Hepatocyte (in vitro differentiated cells): ENCODE measurements around the gene CUL5. TPM values are rescaled to one million over a fixed set of nuclear protein-coding genes. Genes with fewer than 3 reads are reported as not detected.

Experiments
- DNase-seq: peaks from one replicate; pipeline ENCODE4 v3.0.0-alpha.2; 2016; ENCODE audit warnings: low spot score
- H2AFZ ChIP-seq: fragments of 200-600 bp; sonication (generic); 2 replicates; pipeline ENCODE4 v1.6.0; 2016; ENCODE audit warnings: antibody characterized with exemption, mild to moderate bottlenecking
- H3K27ac ChIP-seq: fragments of 200-600 bp; sonication (generic); 2 replicates; pipeline ENCODE4 v1.5.1; 2016; ENCODE audit warnings: mild to moderate bottlenecking
- H3K27me3 ChIP-seq: fragments of 200-600 bp; sonication (generic); 2 replicates; pipeline ENCODE4 v1.6.1; 2016
- H3K36me3 ChIP-seq: fragments of 200-600 bp; sonication (generic); replicated peaks from 2 replicates; pipeline ENCODE4 v1.5.1; 2016; ENCODE audit warnings: low read depth; ENCODE audit not compliant: insufficient read depth
- H3K4me1 ChIP-seq: fragments of 200-600 bp; sonication (generic); 2 replicates; pipeline ENCODE4 v1.5.1; 2016; ENCODE audit warnings: mild to moderate bottlenecking, moderate library complexity; ENCODE audit not compliant: insufficient read depth
- H3K4me2 ChIP-seq: fragments of 200-600 bp; sonication (generic); 2 replicates; pipeline ENCODE4 v1.6.0; 2016
- H3K4me3 ChIP-seq: fragments of 200-600 bp; sonication (generic); 2 replicates; pipeline ENCODE4 v1.5.1; 2016; ENCODE audit warnings: mild to moderate bottlenecking
- H3K79me2 ChIP-seq: fragments of 200-600 bp; sonication (generic); 2 replicates; pipeline ENCODE4 v1.6.0; 2017; ENCODE audit warnings: mild to moderate bottlenecking
- H3K9me2 ChIP-seq: fragments of 200-600 bp; sonication (generic); replicated peaks from 2 replicates; pipeline ENCODE4 v1.6.0; 2017; ENCODE audit warnings: mild to moderate bottlenecking; ENCODE audit not compliant: insufficient read depth
- H3K9me3 ChIP-seq: fragments of 200-600 bp; sonication (generic); 2 replicates; pipeline ENCODE4 v1.5.1; 2016; ENCODE audit warnings: low read depth, mild to moderate bottlenecking
- H4K20me1 ChIP-seq: fragments of 200-600 bp; sonication (generic); 2 replicates; pipeline ENCODE4 v1.6.0; 2016; ENCODE audit warnings: mild to moderate bottlenecking; ENCODE audit not compliant: insufficient read depth, poor library complexity, severe bottlenecking
- CTCF ChIP-seq: fragments of 200-600 bp; sonication (generic); IDR thresholded peaks from 2 replicates; pipeline ENCODE4 v1.5.1; 2016; ENCODE audit warnings: antibody characterized with exemption, mild to moderate bottlenecking; ENCODE audit not compliant: poor library complexity
- EZH2 ChIP-seq: fragments of 200-600 bp; sonication (generic); IDR thresholded peaks from 2 replicates; pipeline ENCODE4 v1.6.1; 2016; ENCODE audit warnings: antibody characterized with exemption, mild to moderate bottlenecking, borderline replicate concordance
- EZH2phosphoT487 ChIP-seq: fragments of 200-600 bp; sonication (generic); IDR thresholded peaks from one replicate; pipeline ENCODE4 v1.6.1; 2018; ENCODE audit warnings: antibody characterized with exemption, mild to moderate bottlenecking, low read depth, moderate library complexity; ENCODE audit not compliant: unreplicated experiment, severe bottlenecking
- WGBS: methylation state at CpG from one replicate; pipeline ENCODE4 v1.1.6; 2016; ENCODE audit warnings: low lambda C conversion rate; ENCODE audit errors: missing lambda C conversion rate; 5-methylcytosine and 5-hydroxymethylcytosine counted together
- polyA plus RNA-seq: library from polyadenylated mRNA; unstranded; fragments of >200 nt; fragmentation: Nextera tagmentation; extraction: Ambion mirVana; gene quantifications from 2 replicates; pipeline ENCODE4 v1.2.1, GENCODE V29; 2016
- total RNA-seq: library from RNA; depleted of rRNA; stranded (reverse); fragments of >200 nt; gene quantifications from 2 replicates; pipeline ENCODE4 v1.2.3, GENCODE V29; 2014

Gene CUL5
- total and polyA plus RNA-seq, 2 experiments from 2014 or later = 23.2 to 27.6 TPM

- no peak for TF ChIP-seq CTCF
- no peak for TF ChIP-seq EZH2phosphoT487
- TF ChIP-seq EZH2 = no peak
- Histone ChIP-seq H3K4me2 (no peak overlapping the region), H4K20me1 (no peaks in the 10 kb centered on the region), H3K27ac (no peak overlapping the region), H3K4me3 (no peak overlapping the region), H3K27me3 (no peaks in the 10 kb centered on the region), H3K36me3 (no peaks in the 10 kb centered on the region), H3K79me2 (no peaks in the 10 kb centered on the region), H2AFZ (no peak overlapping the region), H3K9me3 (no peaks in the 10 kb centered on the region), H3K9me2 (no peaks in the 10 kb centered on the region), H3K4me1 (no peaks in the 10 kb centered on the region)
- WGBS = 72% methylated on average over 8 of the region's 8 CpGs
- DNase-seq = no peak
Measured at GRCh38 chr11:107963091-107963490, 45.6 kb upstream of the CUL5 start.

- Histone ChIP-seq H3K4me2 (no peak overlapping the region), H3K36me3 (no peaks in the 10 kb centered on the region), H3K27ac (no peak overlapping the region), H3K9me2 (no peaks in the 10 kb centered on the region), H2AFZ (no peak overlapping the region), H3K4me3 (no peak overlapping the region), H3K79me2 (no peaks in the 10 kb centered on the region), H3K9me3 (no peaks in the 10 kb centered on the region), H3K27me3 (no peaks in the 10 kb centered on the region), H4K20me1 (no peaks in the 10 kb centered on the region), H3K4me1 (no peaks in the 10 kb centered on the region)
- no peak for DNase-seq
- TF ChIP-seq CTCF (no peak), EZH2 (no peak), EZH2phosphoT487 (no peak)
Measured at GRCh38 chr11:107969219-107969618, 39.5 kb upstream of the CUL5 start.

GRCh38 chr11:107970049-107970448 is 38.6 kb upstream of the CUL5 start:
- no peaks in the 10 kb centered on the region for H3K79me2 ChIP-seq
- no peak for DNase-seq
- no peaks in the 10 kb centered on the region for H3K9me3 ChIP-seq
- no peaks in the 10 kb centered on the region for H3K36me3 ChIP-seq
- no peaks in the 10 kb centered on the region for H3K4me1 ChIP-seq
- no peaks in the 10 kb centered on the region for H3K9me2 ChIP-seq
- no peak for TF ChIP-seq EZH2phosphoT487
- no peak for TF ChIP-seq CTCF
- no peak for TF ChIP-seq EZH2
- H3K27ac ChIP-seq = no peak overlapping the region
- no peak overlapping the region for H3K4me3 ChIP-seq
- H4K20me1 ChIP-seq = no peaks in the 10 kb centered on the region
- no peak overlapping the region for H3K4me2 ChIP-seq
- whole genome bisulfite sequencing = 86% methylated on average over 5 of the region's 5 CpGs
- H2AFZ ChIP-seq = no peak overlapping the region
- no peaks in the 10 kb centered on the region for H3K27me3 ChIP-seq

- DNase-seq = no peak
- Histone ChIP-seq H4K20me1 (no peaks in the 10 kb centered on the region), H3K4me1 (no peaks in the 10 kb centered on the region), H3K4me2 (no peak overlapping the region), H3K4me3 (no peak overlapping the region), H3K9me3 (no peaks in the 10 kb centered on the region), H3K9me2 (no peaks in the 10 kb centered on the region), H2AFZ (no peak overlapping the region), H3K27me3 (no peaks in the 10 kb centered on the region), H3K27ac (no peak overlapping the region), H3K36me3 (no peaks in the 10 kb centered on the region), H3K79me2 (no peaks in the 10 kb centered on the region)
- TF ChIP-seq EZH2 (no peak), CTCF (no peak), EZH2phosphoT487 (no peak)
- WGBS = 91% methylated on average over 1 of the region's 1 CpG
Measured at GRCh38 chr11:107973641-107974040, 35.1 kb upstream of the CUL5 start.
